K562 (cell line): Measurements from ENCODE around the gene LENG9. TPM values are rescaled to one million over a fixed set of nuclear protein-coding genes. Genes with fewer than 3 reads are reported as not detected.

Source experiments
- ATAC-seq: fragments of 200-7000 bp; cut with Tn5 transposase; 3 replicates; pipeline ENCODE4 v1.9.1; 2020; ENCODE audit warnings: moderate library complexity
- BruUV-seq: library from RNA; stranded (reverse); fragments of 400-500 nt; replicated peaks from 2 replicates; lab custom pipeline; 2021; lab: Mats Ljungman, UMichigan
- CTCF ChIA-PET: fragments of 300-600 bp; formaldehyde crosslinking; extraction: SDS; loops from one replicate; lab custom pipeline; 2021; ENCODE audit warnings: low intra/inter-chr PET ratio; lab: Yijun Ruan, JAX
- POLR2A ChIA-PET: fragments of 300-600, 350-650 bp; sonication (Branson Sonifier 250); formaldehyde crosslinking; extraction: SDS; loops from one replicate; lab custom pipeline; 2021; ENCODE audit warnings: antibody characterized with exemption, inconsistent platforms; lab: Yijun Ruan, JAX
- DNase-seq, 4 experiments: peaks; one replicate each; pipeline versions ENCODE4 v3.0.0 to v3.0.0-alpha.2; 2011 to 2018; ENCODE audit warnings: low spot score in 3 of 4, mixed read lengths in 3 of 4; ENCODE audit errors: extremely low read depth in 1 of 4
- FAIRE-seq: peaks from 2 replicates; lab custom pipeline; 2011; peaks lifted over from hg19 to GRCh38; lab: Jason Lieb, UNC
- H2AFZ ChIP-seq: 2 replicates; pipeline ENCODE4 v1.6.0; 2011; ENCODE audit warnings: low read depth, low read length, control low read depth, inconsistent platforms
- H3K27ac ChIP-seq: fragments of 200-600 bp; 3 replicates; pipeline ENCODE4 v1.8.0; 2011; ENCODE audit warnings: low read depth, mild to moderate bottlenecking, control low read depth, inconsistent platforms, low read length, moderate library complexity, mixed read lengths; ENCODE audit errors: extremely low read depth
- H3K27me3 ChIP-seq, 2 experiments: fragments of 300-600 bp in 1 of 2; 2 replicates in 1 of 2; 3 replicates in 1 of 2; pipeline versions ENCODE4 v1.6.0 to v1.8.0; 2011; ENCODE audit warnings: inconsistent platforms in 2 of 2, low read length in 2 of 2, mild to moderate bottlenecking in 1 of 2, mixed read lengths in 1 of 2, moderate library complexity in 1 of 2; ENCODE audit not compliant: control insufficient read depth in 2 of 2, insufficient read depth in 2 of 2
- H3K36me3 ChIP-seq: fragments of 300-600 bp; 3 replicates; pipeline ENCODE4 v1.8.0; 2011; ENCODE audit warnings: mild to moderate bottlenecking, low read length, inconsistent platforms; ENCODE audit not compliant: control insufficient read depth, insufficient read depth
- H3K4me1 ChIP-seq, 2 experiments: fragments of 200-600 bp in 1 of 2; replicated peaks in 1 of 2; 2 replicates in 1 of 2; 3 replicates in 1 of 2; pipeline versions ENCODE4 v1.5.1 to v1.8.0; 2011; ENCODE audit warnings: inconsistent platforms in 2 of 2, low read length in 2 of 2, mild to moderate bottlenecking in 1 of 2, mixed read lengths in 1 of 2, moderate library complexity in 1 of 2; ENCODE audit not compliant: control insufficient read depth in 2 of 2, insufficient read depth in 2 of 2
- H3K4me2 ChIP-seq: 2 replicates; pipeline ENCODE4 v1.6.1; 2011; ENCODE audit warnings: low read length, control low read depth, inconsistent platforms, mixed read lengths; ENCODE audit not compliant: insufficient read depth
- H3K4me3 ChIP-seq: fragments of 200-600 bp; sonication (generic), shearing (Covaris generic); 2 replicates; pipeline ENCODE4 v1.5.1; 2016; ENCODE audit warnings: control low read depth, inconsistent platforms
- H3K79me2 ChIP-seq: fragments of 200-600 bp; 3 replicates; pipeline ENCODE4 v1.8.0; 2011; ENCODE audit warnings: low read length, inconsistent platforms; ENCODE audit not compliant: control insufficient read depth, insufficient read depth
- H3K9ac ChIP-seq, 2 experiments: 2 replicates each; pipeline versions ENCODE4 v1.6.0 to v1.6.1; 2011; ENCODE audit warnings: low read depth in 2 of 2, low read length in 2 of 2, control low read depth in 1 of 2, inconsistent platforms in 1 of 2, mild to moderate bottlenecking in 1 of 2, mixed read lengths in 1 of 2; ENCODE audit not compliant: insufficient read depth in 1 of 2
- H3K9me1 ChIP-seq: one replicate; pipeline ENCODE4 v1.6.0; 2011; ENCODE audit warnings: inconsistent platforms, mild to moderate bottlenecking, low read length, moderate library complexity; ENCODE audit not compliant: control insufficient read depth, insufficient read depth
- H3K9me3 ChIP-seq: replicated peaks from 2 replicates; pipeline ENCODE4 v1.5.1; 2011; ENCODE audit warnings: low read depth, low read length, inconsistent platforms; ENCODE audit not compliant: control insufficient read depth, insufficient read depth
- H4K20me1 ChIP-seq: replicated peaks from 2 replicates; pipeline ENCODE4 v1.6.1; 2011; ENCODE audit warnings: low read length, inconsistent platforms, mixed read lengths; ENCODE audit not compliant: control insufficient read depth, insufficient read depth
- BCOR ChIP-seq: fragments of 450-650 bp; IDR thresholded peaks from 2 replicates; pipeline ENCODE4 v1.6.1; 2016
- ELF2 ChIP-seq: fragments of 250-450 bp; sonication (Bioruptor Pico); IDR thresholded peaks from 2 replicates; pipeline ENCODE4 v1.5.0; 2021; ENCODE audit warnings: mild to moderate bottlenecking
- EZH2 ChIP-seq: IDR thresholded peaks from 2 replicates; pipeline ENCODE4 v1.6.1; 2012; ENCODE audit warnings: low read depth, mild to moderate bottlenecking, inconsistent platforms, low read length, borderline replicate concordance
- FOXK2 ChIP-seq, 2 experiments: fragments of 450-650 bp; IDR thresholded peaks in 1 of 2; conservative IDR thresholded peaks in 1 of 2; 2 replicates each; pipeline ENCODE4 v1.6.1; 2016; ENCODE audit warnings: low read depth in 2 of 2, mild to moderate bottlenecking in 1 of 2
- JUND ChIP-seq, 2 experiments: IDR thresholded peaks; 2 replicates in 1 of 2; 3 replicates in 1 of 2; pipeline ENCODE4 v1.6.1; 2011; ENCODE audit warnings: borderline replicate concordance in 2 of 2, low read depth in 2 of 2, low read length in 2 of 2, improper control_type of control experiment in 1 of 2, missing biosample characterization in 1 of 2, missing genetic modification characterization in 1 of 2, missing genetic modification reagents in 1 of 2
- KDM1A ChIP-seq, 2 experiments: fragments of 450-650 bp; IDR thresholded peaks; 2 replicates each; pipeline ENCODE4 v1.6.1; 2016; ENCODE audit warnings: mild to moderate bottlenecking in 2 of 2
- PML ChIP-seq: IDR thresholded peaks from 2 replicates; pipeline ENCODE4 v1.6.1; 2012; ENCODE audit warnings: low read length, inconsistent platforms
- RBM15 ChIP-seq: fragments of 200-400 bp; formaldehyde crosslinking; IDR thresholded peaks from 2 replicates; pipeline ENCODE4 v1.6.1; 2018; ENCODE audit warnings: mild to moderate bottlenecking, low read length, moderate library complexity; ENCODE audit not compliant: insufficient read depth
- TCFL5 ChIP-seq: fragments of 250-450 bp; sonication (Bioruptor Pico); conservative IDR thresholded peaks from 2 replicates; pipeline ENCODE4 v1.6.1; 2021; ENCODE audit warnings: mild to moderate bottlenecking, moderate library complexity, matching md5 sums
- WHSC1 ChIP-seq: IDR thresholded peaks from one replicate; pipeline ENCODE4 v1.6.1; 2012; ENCODE audit warnings: low read length, control low read depth, inconsistent platforms
- YBX1 ChIP-seq: fragments of 450-650 bp; IDR thresholded peaks from 2 replicates; pipeline ENCODE4 v1.7.1; 2016; ENCODE audit warnings: mild to moderate bottlenecking
- ZNF146 ChIP-seq: IDR thresholded peaks from one replicate; pipeline ENCODE4 v1.6.1; 2018; ENCODE audit warnings: missing compliant biosample characterization; ENCODE audit not compliant: unreplicated experiment
- WGBS: fragments of 100-300 bp; shearing (Covaris generic); methylation state at CpG from one replicate; pipeline ENCODE4 v1.1.6; 2016; ENCODE audit warnings: low coverage, mixed read lengths; ENCODE audit not compliant: insufficient coverage; ENCODE audit errors: missing lambda C conversion rate; 5-methylcytosine and 5-hydroxymethylcytosine counted together
- in situ Hi-C: fragments of 300-500 bp; cut with MboI; formaldehyde crosslinking; loops from 4 replicates; pipeline ENCODE4 v1.15.0; 2018; ENCODE audit warnings: inconsistent platforms, mixed read lengths
- intact Hi-C: fragments of 100-400 bp; cut with micrococcal nuclease; formaldehyde crosslinking; loops from 2 replicates; pipeline ENCODE4 v1.14.2; 2022
- polyA plus RNA-seq, 8 experiments: library from polyadenylated mRNA; depleted of rRNA in 4 of 8; stranded (reverse) in 5 of 8; unstranded in 3 of 8; fragments of >200 nt; fragmentation: Nextera tagmentation in 2 of 8; fragmentation: Illumina TruSeq in 1 of 8; extraction: Ambion mirVana in 2 of 8; extraction: Trizol in 1 of 8; gene quantifications; 2 replicates each; pipeline versions ENCODE4 v1.2.1 to v1.2.3, GENCODE V29; 2011 to 2014; ENCODE audit warnings: inconsistent platforms in 1 of 8, missing spikeins in 1 of 8
- total RNA-seq, 7 experiments: library from RNA; depleted of rRNA in 6 of 7; stranded (reverse); fragments of >200 nt in 6 of 7; fragmentation: Illumina TruSeq in 2 of 7; extraction: Trizol in 2 of 7; gene quantifications; 2 replicates each; pipeline versions ENCODE4 v1.2.1 to v1.2.3, GENCODE V29; 2011 to 2021; ENCODE audit warnings: low replicate concordance in 1 of 7
- TF ChIP-seq, protein P1 (sequence below): fragments of 200-600 bp; sonication (generic); IDR thresholded peaks from one replicate; pipeline ENCODE4 v1.6.1; 2012; ENCODE audit warnings: mild to moderate bottlenecking, low read depth, low read length, inconsistent platforms

Gene LENG9
- total and polyA plus RNA-seq, 9 of the 15 experiments (the other 6 are each of a cell fraction or from before 2014, with no cell fraction given): 0.06 to 0.64 (median 0.33) TPM; not detected in 1

DNA sequence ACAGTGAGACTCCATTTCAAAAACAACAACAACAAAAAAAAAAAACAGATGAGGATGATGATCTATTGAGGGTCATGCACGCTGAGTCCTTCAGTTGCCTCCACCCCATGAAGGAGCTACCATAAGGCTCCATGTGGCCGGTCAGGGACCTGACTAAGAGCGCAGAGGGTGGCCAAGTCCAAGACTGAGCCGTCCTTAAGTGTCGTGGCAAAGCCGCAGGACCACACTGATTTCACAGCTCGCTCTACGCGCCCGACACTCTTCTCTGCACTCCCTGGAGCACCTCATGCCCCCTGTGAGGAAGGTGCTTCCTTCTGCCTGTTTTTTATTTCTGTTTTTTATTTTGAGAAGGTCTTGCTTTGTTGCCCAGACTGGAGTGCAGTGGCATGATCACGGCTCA, 36.0 kb downstream of the LENG9 start:
- 41% methylated on average over 11 of the region's 11 CpGs for WGBS
- ChIA-PET CTCF (no interaction called here), POLR2A (interaction anchor here (0.6 to 2.8 kb wide), 4 partner anchors 8 to 431 kb away, joined by 3 to 14 read pairs (median 3); partner anchors contain the start of gene LENG8)
- no peaks in the 10 kb centered on the region for H3K79me2 ChIP-seq
- H3K27me3 ChIP-seq: peaks cover 29 to 51% of the 10 kb centered on the region in 2 experiments; a peak in 4 of 5 replicates
- BruUV-seq: no TSS peak
- H3K27ac ChIP-seq: no peak overlapping the region
- FAIRE-seq (no peak), DNase-seq (peak in 1 of 4 experiments; percentile 3), ATAC-seq (no peak)
- intact Hi-C loops: no loop called here
- no peaks in the 10 kb centered on the region; the same call in 1 of the 2 replicates for H4K20me1 ChIP-seq
- no peak overlapping the region for H3K9ac ChIP-seq
- H3K9me3 ChIP-seq: no peaks in the 10 kb centered on the region
- peaks cover 0 to 27% of the 10 kb centered on the region in 2 experiments; a peak in 2 of 5 replicates for H3K4me1 ChIP-seq
- no peak overlapping the region for H3K4me3 ChIP-seq
- H3K36me3 ChIP-seq: no peaks in the 10 kb centered on the region
- in situ Hi-C loops: no loop called here
- no peak overlapping the region for H3K4me2 ChIP-seq
- H3K9me1 ChIP-seq: no peaks in the 10 kb centered on the region
- no peak overlapping the region for H2AFZ ChIP-seq
- TF ChIP-seq PML (no peak), WHSC1 (no peak), ZNF146 (CRISPR knock-in tag) (no peak), YBX1 (no peak), RBM15 (no peak), BCOR (no peak), TCFL5 (CRISPR knock-in tag) (no peak), ELF2 (no peak), JUND (IDR thresholded peaks at IDR 0.05; ENCODE audit: borderline replicate concordance, low read depth, low read length) (no peak), JUND (tag; IDR thresholded peaks at IDR 0.05; ENCODE audit: borderline replicate concordance, low read depth, low read length) (no peak), EZH2 (no peak), KDM1A (IDR thresholded peaks at IDR 0.05) (no peak), FOXK2 (conservative IDR thresholded peaks at IDR 0.05 in 1 of 2, IDR thresholded peaks at IDR 0.05 in 1 of 2; ENCODE audit: low read depth in 2 of 2) (no peak)
- TF ChIP-seq, protein P1, sequence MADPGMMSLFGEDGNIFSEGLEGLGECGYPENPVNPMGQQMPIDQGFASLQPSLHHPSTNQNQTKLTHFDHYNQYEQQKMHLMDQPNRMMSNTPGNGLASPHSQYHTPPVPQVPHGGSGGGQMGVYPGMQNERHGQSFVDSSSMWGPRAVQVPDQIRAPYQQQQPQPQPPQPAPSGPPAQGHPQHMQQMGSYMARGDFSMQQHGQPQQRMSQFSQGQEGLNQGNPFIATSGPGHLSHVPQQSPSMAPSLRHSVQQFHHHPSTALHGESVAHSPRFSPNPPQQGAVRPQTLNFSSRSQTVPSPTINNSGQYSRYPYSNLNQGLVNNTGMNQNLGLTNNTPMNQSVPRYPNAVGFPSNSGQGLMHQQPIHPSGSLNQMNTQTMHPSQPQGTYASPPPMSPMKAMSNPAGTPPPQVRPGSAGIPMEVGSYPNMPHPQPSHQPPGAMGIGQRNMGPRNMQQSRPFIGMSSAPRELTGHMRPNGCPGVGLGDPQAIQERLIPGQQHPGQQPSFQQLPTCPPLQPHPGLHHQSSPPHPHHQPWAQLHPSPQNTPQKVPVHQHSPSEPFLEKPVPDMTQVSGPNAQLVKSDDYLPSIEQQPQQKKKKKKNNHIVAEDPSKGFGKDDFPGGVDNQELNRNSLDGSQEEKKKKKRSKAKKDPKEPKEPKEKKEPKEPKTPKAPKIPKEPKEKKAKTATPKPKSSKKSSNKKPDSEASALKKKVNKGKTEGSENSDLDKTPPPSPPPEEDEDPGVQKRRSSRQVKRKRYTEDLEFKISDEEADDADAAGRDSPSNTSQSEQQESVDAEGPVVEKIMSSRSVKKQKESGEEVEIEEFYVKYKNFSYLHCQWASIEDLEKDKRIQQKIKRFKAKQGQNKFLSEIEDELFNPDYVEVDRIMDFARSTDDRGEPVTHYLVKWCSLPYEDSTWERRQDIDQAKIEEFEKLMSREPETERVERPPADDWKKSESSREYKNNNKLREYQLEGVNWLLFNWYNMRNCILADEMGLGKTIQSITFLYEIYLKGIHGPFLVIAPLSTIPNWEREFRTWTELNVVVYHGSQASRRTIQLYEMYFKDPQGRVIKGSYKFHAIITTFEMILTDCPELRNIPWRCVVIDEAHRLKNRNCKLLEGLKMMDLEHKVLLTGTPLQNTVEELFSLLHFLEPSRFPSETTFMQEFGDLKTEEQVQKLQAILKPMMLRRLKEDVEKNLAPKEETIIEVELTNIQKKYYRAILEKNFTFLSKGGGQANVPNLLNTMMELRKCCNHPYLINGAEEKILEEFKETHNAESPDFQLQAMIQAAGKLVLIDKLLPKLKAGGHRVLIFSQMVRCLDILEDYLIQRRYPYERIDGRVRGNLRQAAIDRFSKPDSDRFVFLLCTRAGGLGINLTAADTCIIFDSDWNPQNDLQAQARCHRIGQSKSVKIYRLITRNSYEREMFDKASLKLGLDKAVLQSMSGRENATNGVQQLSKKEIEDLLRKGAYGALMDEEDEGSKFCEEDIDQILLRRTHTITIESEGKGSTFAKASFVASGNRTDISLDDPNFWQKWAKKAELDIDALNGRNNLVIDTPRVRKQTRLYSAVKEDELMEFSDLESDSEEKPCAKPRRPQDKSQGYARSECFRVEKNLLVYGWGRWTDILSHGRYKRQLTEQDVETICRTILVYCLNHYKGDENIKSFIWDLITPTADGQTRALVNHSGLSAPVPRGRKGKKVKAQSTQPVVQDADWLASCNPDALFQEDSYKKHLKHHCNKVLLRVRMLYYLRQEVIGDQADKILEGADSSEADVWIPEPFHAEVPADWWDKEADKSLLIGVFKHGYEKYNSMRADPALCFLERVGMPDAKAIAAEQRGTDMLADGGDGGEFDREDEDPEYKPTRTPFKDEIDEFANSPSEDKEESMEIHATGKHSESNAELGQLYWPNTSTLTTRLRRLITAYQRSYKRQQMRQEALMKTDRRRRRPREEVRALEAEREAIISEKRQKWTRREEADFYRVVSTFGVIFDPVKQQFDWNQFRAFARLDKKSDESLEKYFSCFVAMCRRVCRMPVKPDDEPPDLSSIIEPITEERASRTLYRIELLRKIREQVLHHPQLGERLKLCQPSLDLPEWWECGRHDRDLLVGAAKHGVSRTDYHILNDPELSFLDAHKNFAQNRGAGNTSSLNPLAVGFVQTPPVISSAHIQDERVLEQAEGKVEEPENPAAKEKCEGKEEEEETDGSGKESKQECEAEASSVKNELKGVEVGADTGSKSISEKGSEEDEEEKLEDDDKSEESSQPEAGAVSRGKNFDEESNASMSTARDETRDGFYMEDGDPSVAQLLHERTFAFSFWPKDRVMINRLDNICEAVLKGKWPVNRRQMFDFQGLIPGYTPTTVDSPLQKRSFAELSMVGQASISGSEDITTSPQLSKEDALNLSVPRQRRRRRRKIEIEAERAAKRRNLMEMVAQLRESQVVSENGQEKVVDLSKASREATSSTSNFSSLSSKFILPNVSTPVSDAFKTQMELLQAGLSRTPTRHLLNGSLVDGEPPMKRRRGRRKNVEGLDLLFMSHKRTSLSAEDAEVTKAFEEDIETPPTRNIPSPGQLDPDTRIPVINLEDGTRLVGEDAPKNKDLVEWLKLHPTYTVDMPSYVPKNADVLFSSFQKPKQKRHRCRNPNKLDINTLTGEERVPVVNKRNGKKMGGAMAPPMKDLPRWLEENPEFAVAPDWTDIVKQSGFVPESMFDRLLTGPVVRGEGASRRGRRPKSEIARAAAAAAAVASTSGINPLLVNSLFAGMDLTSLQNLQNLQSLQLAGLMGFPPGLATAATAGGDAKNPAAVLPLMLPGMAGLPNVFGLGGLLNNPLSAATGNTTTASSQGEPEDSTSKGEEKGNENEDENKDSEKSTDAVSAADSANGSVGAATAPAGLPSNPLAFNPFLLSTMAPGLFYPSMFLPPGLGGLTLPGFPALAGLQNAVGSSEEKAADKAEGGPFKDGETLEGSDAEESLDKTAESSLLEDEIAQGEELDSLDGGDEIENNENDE: no peak
